Endothelial cell of hepatic sinusoid (primary cell): ENCODE results near the gene APOB.

Experiments
- in situ Hi-C: cut with HindIII; loops from 2 replicates; pipeline ENCODE4 v1.10.0; 2017; ENCODE audit warnings: low sequenced_read_pairs

The APOB gene

DNA sequence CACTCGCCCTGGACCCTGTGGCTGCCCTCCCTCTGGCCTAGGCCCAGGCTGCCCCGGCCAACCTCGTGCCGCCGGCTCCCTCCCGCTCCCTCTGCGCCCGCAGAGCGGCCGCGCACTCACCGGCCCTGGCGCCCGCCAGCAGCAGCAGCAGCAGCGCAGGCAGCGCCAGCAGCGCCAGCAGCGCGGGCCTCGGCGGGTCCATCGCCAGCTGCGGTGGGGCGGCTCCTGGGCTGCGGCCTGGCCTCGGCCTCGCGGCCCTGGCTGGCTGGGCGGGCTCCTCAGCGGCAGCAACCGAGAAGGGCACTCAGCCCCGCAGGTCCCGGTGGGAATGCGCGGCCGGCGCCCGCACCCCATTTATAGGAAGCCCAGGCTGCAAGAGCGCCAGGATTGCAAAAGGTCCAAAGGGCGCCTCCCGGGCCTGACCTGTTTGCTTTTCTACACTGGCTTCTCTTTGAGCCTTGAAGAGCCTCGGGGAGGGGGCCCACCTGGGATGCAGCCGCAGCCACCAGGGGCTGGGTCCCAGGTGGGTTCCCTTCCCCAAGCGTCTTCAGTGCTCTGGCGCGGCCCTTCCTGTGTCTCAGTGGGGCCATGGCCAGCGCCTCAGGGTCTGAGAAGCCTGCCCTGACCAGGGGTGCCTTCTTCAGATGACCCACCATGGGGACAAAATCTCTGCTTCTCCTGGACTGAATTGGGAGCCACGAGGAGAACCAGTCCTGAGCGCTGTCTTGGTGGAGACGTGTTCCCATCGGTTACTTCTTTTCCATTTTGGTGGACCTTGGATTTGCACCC lies at the start of gene APOB:
APOB (minus strand) TSS at position 330 of the 789 bp plus-strand sequence; CDS start at position 202, 128 bp downstream.
- in situ Hi-C loops = no loop called here

DNA sequence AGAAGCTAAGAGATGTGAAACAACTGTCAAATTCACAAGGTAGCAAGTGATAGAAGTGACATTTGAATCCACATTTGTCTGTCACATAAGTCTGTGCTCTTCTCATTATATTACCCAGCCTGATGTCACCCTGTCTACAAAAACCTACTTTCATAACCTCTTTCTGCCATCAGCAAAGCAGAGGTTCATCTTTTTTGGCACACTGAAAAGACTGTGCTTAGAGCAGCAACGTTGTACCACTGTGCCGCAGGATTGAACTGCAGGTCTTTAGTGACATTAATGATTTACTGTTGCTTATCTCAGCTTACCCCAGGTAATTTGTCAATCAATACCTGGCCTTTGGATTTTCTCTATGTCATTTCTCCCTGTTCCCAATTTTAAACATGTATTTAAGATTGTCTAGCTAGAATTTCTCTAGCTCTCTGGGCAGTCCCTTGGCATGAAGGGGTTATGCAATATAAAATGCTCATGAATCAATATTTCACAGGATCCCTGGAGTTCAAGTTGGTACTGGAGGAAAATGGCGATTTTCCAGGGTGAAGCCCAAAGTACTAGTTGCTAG lies 48.5 kb upstream of the APOB start:
- in situ Hi-C loops = no loop called here

GRCh38 chr2:21084401-21084800 lies 40.5 kb upstream of the APOB start:
- in situ Hi-C loops = loop anchor here (5.0 kb wide), 1 partner anchor 33 kb away; no protein-coding TSS in a partner anchor

GRCh38 chr2:21083482-21083881 lies 39.6 kb upstream of the APOB start:
- in situ Hi-C loops = loop anchor here (5.0 kb wide), 1 partner anchor 34 kb away; no protein-coding TSS in a partner anchor

- in situ Hi-C loops = no loop called here
Observed at GRCh38 chr2:21078296-21078695, 34.4 kb upstream of the APOB start.

- in situ Hi-C loops = no loop called here
Observed at GRCh38 chr2:21072477-21073242, 28.8 kb upstream of the APOB start.

- in situ Hi-C loops = no loop called here
Observed at GRCh38 chr2:21070341-21071257, 26.7 kb upstream of the APOB start.

DNA sequence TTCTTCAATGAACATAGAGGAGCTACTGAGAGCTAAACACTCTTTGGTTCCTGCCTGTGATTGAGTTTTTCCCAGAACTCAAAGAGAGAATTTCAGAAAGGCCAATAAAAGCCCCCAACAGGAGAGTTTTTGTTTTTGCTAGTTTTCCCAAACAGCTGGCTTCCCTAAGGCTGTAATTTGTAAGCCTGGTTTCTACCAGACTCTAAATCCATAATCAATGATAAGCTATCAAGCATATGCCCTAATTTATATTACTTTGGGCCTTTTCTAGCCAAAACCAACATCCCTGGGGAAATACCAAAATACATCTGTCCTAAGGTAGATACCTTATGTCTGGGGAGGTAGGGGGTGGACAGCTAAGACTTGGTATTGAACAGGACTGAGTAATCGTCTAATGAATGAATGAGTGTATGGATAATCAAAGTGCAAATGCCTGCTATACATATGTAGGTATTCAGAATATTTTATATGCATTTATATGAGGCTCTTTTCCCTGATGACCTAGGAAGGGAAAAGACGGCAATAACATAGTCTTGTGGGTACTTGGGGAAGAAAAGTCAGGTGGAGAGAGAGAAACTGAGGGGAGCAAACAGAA lies 26.0 kb upstream of the APOB start:
- in situ Hi-C loops = no loop called here

GRCh38 chr2:21067859-21068537 lies 24.1 kb upstream of the APOB start:
- in situ Hi-C loops = no loop called here

DNA sequence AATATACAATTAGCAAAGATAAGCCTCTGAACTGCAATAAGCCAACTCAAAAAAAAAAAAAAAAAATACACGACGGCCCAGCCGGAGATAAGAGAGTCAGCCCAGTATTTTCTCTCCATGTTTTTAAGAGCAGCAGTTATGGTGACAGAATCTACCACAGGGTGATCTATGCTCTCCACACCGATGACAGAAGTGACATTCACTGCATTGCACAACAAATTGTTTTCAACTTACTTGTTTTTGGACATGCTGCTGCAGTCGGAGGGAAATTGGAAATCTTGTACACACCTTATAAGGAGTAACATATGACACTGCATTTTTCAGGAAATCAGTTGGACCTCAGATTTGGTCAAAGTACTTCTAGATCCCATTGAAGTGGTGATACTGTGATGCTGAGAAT lies 23.3 kb upstream of the APOB start:
- in situ Hi-C loops = no loop called here

GRCh38 chr2:21059885-21060610 lies 16.2 kb upstream of the APOB start:
- in situ Hi-C loops = no loop called here

DNA sequence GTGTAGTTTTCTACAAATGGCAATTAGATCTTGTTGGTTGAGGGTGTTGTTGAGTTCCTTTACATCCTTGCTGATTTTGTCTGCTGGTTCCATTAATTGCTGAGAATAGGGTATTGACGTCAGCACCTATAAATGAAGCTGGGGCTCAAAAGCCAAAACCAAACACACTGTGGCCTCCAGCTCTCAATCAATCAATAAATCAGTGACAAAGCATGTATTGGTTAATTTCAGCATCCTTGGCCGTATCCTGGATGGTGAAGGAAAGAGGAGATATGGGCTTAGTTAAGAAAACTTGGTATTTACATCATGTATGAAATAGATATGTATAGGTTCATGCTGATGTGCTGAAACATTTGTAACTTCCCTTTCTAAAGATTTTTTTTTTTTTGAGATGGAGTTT lies 13.2 kb upstream of the APOB start:
- in situ Hi-C loops = no loop called here

GRCh38 chr2:21055879-21056790 lies 12.3 kb upstream of the APOB start:
- in situ Hi-C loops = no loop called here

- in situ Hi-C loops = no loop called here
Observed at GRCh38 chr2:21055451-21055850, 11.6 kb upstream of the APOB start.

DNA sequence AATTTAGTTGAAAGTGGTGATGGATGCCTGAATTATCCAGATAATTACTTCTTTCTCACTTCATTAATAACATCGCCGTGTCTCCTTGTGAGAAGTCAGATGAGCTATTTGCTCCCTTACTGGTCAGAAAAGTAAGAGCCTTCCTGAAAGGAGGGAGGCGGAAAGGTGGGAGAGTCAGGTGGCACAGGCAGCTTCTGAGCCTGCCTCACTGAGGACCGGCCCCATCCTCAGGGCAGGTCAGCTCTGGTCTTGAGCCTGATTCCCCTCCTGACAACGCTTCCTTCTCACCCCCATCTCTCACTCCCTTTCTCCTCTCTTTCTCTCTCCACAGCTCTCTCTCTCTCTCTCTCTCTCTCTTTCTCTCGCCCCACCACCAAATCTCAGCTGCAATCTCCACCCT lies 10.1 kb upstream of the APOB start:
- in situ Hi-C loops = no loop called here

DNA sequence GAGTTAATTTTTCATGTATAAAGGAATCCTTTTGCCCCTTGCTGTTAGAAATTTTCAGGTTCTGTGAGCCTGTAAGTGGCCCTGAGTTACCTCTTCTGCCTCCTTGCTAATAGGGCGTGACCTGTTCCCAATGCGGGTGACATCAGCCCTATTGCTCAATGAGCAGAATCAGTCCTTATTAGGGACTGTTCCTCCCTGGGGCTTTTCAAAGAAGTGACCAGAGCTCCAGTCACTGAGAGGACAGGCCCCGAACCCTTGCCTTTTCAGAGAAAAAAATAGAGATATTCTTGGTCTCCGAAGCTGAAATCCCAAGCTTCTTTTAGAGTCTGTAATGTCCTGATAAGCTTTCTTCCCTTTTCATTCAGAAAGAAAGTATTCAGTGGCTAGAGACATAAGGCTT lies 8.2 kb upstream of the APOB start:
- in situ Hi-C loops = no loop called here

DNA sequence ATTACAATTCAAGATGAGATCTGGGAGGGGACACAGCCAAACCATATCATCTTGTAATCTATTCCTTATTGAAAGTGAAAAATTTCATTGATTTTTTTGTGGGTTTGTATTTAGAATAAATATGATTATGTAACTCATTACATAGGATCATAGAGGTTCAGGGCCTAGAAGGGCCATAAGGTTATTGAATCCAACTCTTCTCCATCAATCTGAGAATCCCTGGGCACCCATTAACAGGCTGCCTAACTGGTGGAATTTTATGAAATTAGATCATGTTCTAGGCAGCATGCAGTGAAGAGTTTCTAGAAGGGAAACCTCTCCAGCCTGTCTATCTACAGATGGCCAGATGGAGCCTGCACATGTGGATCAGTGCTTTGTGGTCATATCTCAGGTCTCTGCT lies 6.3 kb upstream of the APOB start:
- in situ Hi-C loops = no loop called here
